Astrocyte (in vitro differentiated cells and primary cell): ENCODE results near the gene SNED1. TPM values are rescaled to one million over a fixed set of nuclear protein-coding genes. Genes with fewer than 3 reads are reported as not detected.

Experiments used
- DNase-seq: peaks from one replicate; pipeline ENCODE4 v3.0.0-alpha.2; 2010; ENCODE audit warnings: low read depth
- FAIRE-seq: peaks from 2 replicates; lab custom pipeline; 2011; peaks lifted over from hg19 to GRCh38; lab: Jason Lieb, UNC
- H2AFZ ChIP-seq: 2 replicates; pipeline ENCODE4 v1.6.0; 2012; ENCODE audit warnings: low read depth, low read length, inconsistent platforms
- H3K27ac ChIP-seq: 2 replicates; pipeline ENCODE4 v1.5.1; 2011; ENCODE audit warnings: low read depth, low read length, inconsistent platforms
- H3K27me3 ChIP-seq: 2 replicates; pipeline ENCODE4 v1.6.0; 2011; ENCODE audit warnings: low read length, inconsistent platforms; ENCODE audit not compliant: insufficient read depth
- H3K36me3 ChIP-seq: 2 replicates; pipeline ENCODE4 v1.5.1; 2011; ENCODE audit warnings: low read length, inconsistent platforms; ENCODE audit not compliant: insufficient read depth
- H3K4me1 ChIP-seq: 2 replicates; pipeline ENCODE4 v1.5.1; 2011; ENCODE audit warnings: low read length, inconsistent platforms; ENCODE audit not compliant: insufficient read depth
- H3K4me2 ChIP-seq: 2 replicates; pipeline ENCODE4 v1.6.0; 2012; ENCODE audit warnings: low read length, inconsistent platforms
- H3K4me3 ChIP-seq: 2 replicates; pipeline ENCODE4 v1.5.1; 2011; ENCODE audit warnings: low read depth, mild to moderate bottlenecking, low read length, inconsistent platforms; ENCODE audit not compliant: insufficient read depth
- H3K79me2 ChIP-seq: 2 replicates; pipeline ENCODE4 v1.6.0; 2012; ENCODE audit warnings: mild to moderate bottlenecking, low read length, inconsistent platforms; ENCODE audit not compliant: insufficient read depth
- H3K9ac ChIP-seq: 2 replicates; pipeline ENCODE4 v1.6.0; 2012; ENCODE audit warnings: mild to moderate bottlenecking, low read length, inconsistent platforms
- H3K9me3 ChIP-seq: 2 replicates; pipeline ENCODE4 v1.5.1; 2012; ENCODE audit warnings: low read depth, mild to moderate bottlenecking, low read length, inconsistent platforms; ENCODE audit not compliant: insufficient read depth
- H4K20me1 ChIP-seq: 2 replicates; pipeline ENCODE4 v1.6.0; 2012; ENCODE audit warnings: low read length, inconsistent platforms; ENCODE audit not compliant: insufficient read depth
- H3K27ac Mint-ChIP-seq: one replicate; pipeline ENCODE4 v1.8.0; 2021; ENCODE audit warnings: mild to moderate bottlenecking, mixed read lengths; ENCODE audit not compliant: unreplicated experiment
- H3K27me3 Mint-ChIP-seq: one replicate; pipeline ENCODE4 v1.8.0; 2021; ENCODE audit warnings: low read depth, mixed read lengths; ENCODE audit not compliant: unreplicated experiment
- H3K36me3 Mint-ChIP-seq: one replicate; pipeline ENCODE4 v1.8.0; 2021; ENCODE audit warnings: low read depth, mixed read lengths; ENCODE audit not compliant: unreplicated experiment
- H3K4me1 Mint-ChIP-seq: one replicate; pipeline ENCODE4 v1.8.0; 2021; ENCODE audit warnings: low read depth, mixed read lengths; ENCODE audit not compliant: unreplicated experiment
- H3K4me3 Mint-ChIP-seq: one replicate; pipeline ENCODE4 v1.8.0; 2021; ENCODE audit warnings: mild to moderate bottlenecking, moderate library complexity, mixed read lengths; ENCODE audit not compliant: unreplicated experiment
- H3K9me3 Mint-ChIP-seq: one replicate; pipeline ENCODE4 v1.8.0; 2021; ENCODE audit warnings: mild to moderate bottlenecking, mixed read lengths; ENCODE audit not compliant: unreplicated experiment
- CTCF ChIP-seq: IDR thresholded peaks from 2 replicates; pipeline ENCODE4 v1.5.1; 2011; ENCODE audit warnings: low read depth, mild to moderate bottlenecking, inconsistent platforms, low read length, moderate library complexity; ENCODE audit not compliant: insufficient read depth
- EZH2 ChIP-seq: IDR thresholded peaks from 2 replicates; pipeline ENCODE4 v1.6.1; 2012; ENCODE audit warnings: mild to moderate bottlenecking, low read length, inconsistent platforms; ENCODE audit not compliant: insufficient read depth
- total RNA-seq: library from RNA; stranded (reverse); gene quantifications from 2 replicates; pipeline ENCODE4 v1.2.1, GENCODE V29; 2021

SNED1 gene
- total RNA-seq, 1 donor from 2014 or later, result 0.23 TPM

GRCh38 chr2:240962300-240963064, 35.9 kb upstream of the SNED1 start:
- no peaks in the 10 kb centered on the region for H3K9me3 Mint-ChIP-seq
- Histone ChIP-seq H3K27me3 (no peaks in the 10 kb centered on the region), H3K4me3 (peak overlapping the region; percentile 28), H4K20me1 (no peaks in the 10 kb centered on the region), H3K79me2 (no peaks in the 10 kb centered on the region), H2AFZ (peak overlapping the region; percentile 60), H3K36me3 (no peaks in the 10 kb centered on the region), H3K4me2 (peak overlapping the region; percentile 70), H3K27ac (no peak overlapping the region), H3K9me3 (no peaks in the 10 kb centered on the region), H3K9ac (no peak overlapping the region), H3K4me1 (peaks cover 3% of the 10 kb centered on the region)
- no peaks in the 10 kb centered on the region for H3K36me3 Mint-ChIP-seq
- FAIRE-seq (no peak), DNase-seq (no peak)
- TF ChIP-seq EZH2, result no peak
- no peak for TF ChIP-seq CTCF
- no peak overlapping the region for H3K27ac Mint-ChIP-seq
- H3K4me3 Mint-ChIP-seq, result no peak overlapping the region
- H3K27me3 Mint-ChIP-seq, result peaks cover 13% of the 10 kb centered on the region
- H3K4me1 Mint-ChIP-seq, result no peaks in the 10 kb centered on the region

- no peaks in the 10 kb centered on the region for H3K9me3 ChIP-seq
- H3K4me1 ChIP-seq, result no peaks in the 10 kb centered on the region
- no peaks in the 10 kb centered on the region for H3K27me3 ChIP-seq
- Mint-ChIP-seq H3K4me1 (no peaks in the 10 kb centered on the region), H3K27me3 (peaks cover 13% of the 10 kb centered on the region), H3K27ac (no peak overlapping the region), H3K36me3 (no peaks in the 10 kb centered on the region), H3K9me3 (no peaks in the 10 kb centered on the region), H3K4me3 (no peak overlapping the region)
- no peak for TF ChIP-seq CTCF
- no peak for TF ChIP-seq EZH2
- H3K9ac ChIP-seq, result no peak overlapping the region
- no peak overlapping the region for H3K4me3 ChIP-seq
- H4K20me1 ChIP-seq, result no peaks in the 10 kb centered on the region
- H3K27ac ChIP-seq, result no peak overlapping the region
- no peak for DNase-seq
- no peak overlapping the region for H2AFZ ChIP-seq
- H3K79me2 ChIP-seq, result no peaks in the 10 kb centered on the region
- no peaks in the 10 kb centered on the region for H3K36me3 ChIP-seq
- H3K4me2 ChIP-seq, result no peak overlapping the region
- FAIRE-seq, result no peak
Observed at GRCh38 chr2:240963065-240963867, 35.2 kb upstream of the SNED1 start.
